Chondrocyte (in vitro differentiated cells): ENCODE data around the gene OSBPL2. TPM values are rescaled to one million over a fixed set of nuclear protein-coding genes. Genes with fewer than 3 reads are reported as not detected.

Source experiments
- DNase-seq: peaks from one replicate; pipeline ENCODE4 v3.0.0; 2021; ENCODE audit warnings: mixed read lengths, low spot score
- H3K27ac Mint-ChIP-seq: one replicate; pipeline ENCODE4 v1.8.0; 2021; ENCODE audit warnings: mild to moderate bottlenecking, moderate library complexity, mixed read lengths; ENCODE audit not compliant: unreplicated experiment
- H3K27me3 Mint-ChIP-seq: 2 replicates; pipeline ENCODE4 v1.8.0; 2021; ENCODE audit warnings: low read depth, mixed read lengths
- H3K36me3 Mint-ChIP-seq: 2 replicates; pipeline ENCODE4 v1.8.0; 2021; ENCODE audit warnings: low read depth, mixed read lengths
- H3K4me1 Mint-ChIP-seq: 2 replicates; pipeline ENCODE4 v1.8.0; 2021; ENCODE audit warnings: low read depth, mild to moderate bottlenecking, mixed read lengths
- H3K4me3 Mint-ChIP-seq: one replicate; pipeline ENCODE4 v1.8.0; 2021; ENCODE audit warnings: mild to moderate bottlenecking, moderate library complexity, mixed read lengths; ENCODE audit not compliant: unreplicated experiment
- H3K9me3 Mint-ChIP-seq: 2 replicates; pipeline ENCODE4 v1.8.0; 2021; ENCODE audit warnings: low read depth, mixed read lengths
- total RNA-seq: library from RNA; stranded (reverse); gene quantifications from 3 replicates; pipeline ENCODE4 v1.2.1, GENCODE V29; 2021
- TF ChIP-seq, protein P1 (sequence below): fragments of 200-600 bp; sonication (generic); IDR thresholded peaks from 2 replicates; pipeline ENCODE4 v1.5.0; 2021; ENCODE audit warnings: antibody characterized with exemption, mild to moderate bottlenecking, moderate library complexity

The OSBPL2 gene
- total RNA-seq, 1 donor from 2014 or later, result 48.3 TPM

DNA sequence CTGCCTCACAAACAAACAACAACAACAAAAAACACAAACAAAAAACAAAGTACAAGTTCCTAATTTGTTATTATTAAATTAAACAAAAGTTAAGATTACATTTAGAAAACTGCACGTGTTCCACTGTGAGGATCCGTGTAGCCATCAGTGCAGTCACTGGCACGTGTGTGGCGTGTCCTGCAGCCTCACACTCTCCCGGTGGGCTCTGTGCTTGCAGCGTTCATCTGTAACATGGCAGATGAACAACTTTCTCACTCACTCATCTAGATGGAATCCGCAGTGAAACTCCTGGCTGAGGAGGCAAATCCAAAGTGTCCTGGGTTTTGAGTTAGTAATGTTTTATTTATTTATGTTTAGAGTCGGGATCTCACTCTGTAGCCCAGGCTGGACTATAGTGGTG is 51.6 kb downstream of the OSBPL2 start:
- Mint-ChIP-seq H3K9me3 (no peaks in the 10 kb centered on the region), H3K4me3 (no peak overlapping the region), H3K27me3 (no peaks in the 10 kb centered on the region), H3K4me1 (no peaks in the 10 kb centered on the region), H3K27ac (no peak overlapping the region), H3K36me3 (peaks cover 18% of the 10 kb centered on the region)
- DNase-seq, result no peak
- TF ChIP-seq, protein P1, sequence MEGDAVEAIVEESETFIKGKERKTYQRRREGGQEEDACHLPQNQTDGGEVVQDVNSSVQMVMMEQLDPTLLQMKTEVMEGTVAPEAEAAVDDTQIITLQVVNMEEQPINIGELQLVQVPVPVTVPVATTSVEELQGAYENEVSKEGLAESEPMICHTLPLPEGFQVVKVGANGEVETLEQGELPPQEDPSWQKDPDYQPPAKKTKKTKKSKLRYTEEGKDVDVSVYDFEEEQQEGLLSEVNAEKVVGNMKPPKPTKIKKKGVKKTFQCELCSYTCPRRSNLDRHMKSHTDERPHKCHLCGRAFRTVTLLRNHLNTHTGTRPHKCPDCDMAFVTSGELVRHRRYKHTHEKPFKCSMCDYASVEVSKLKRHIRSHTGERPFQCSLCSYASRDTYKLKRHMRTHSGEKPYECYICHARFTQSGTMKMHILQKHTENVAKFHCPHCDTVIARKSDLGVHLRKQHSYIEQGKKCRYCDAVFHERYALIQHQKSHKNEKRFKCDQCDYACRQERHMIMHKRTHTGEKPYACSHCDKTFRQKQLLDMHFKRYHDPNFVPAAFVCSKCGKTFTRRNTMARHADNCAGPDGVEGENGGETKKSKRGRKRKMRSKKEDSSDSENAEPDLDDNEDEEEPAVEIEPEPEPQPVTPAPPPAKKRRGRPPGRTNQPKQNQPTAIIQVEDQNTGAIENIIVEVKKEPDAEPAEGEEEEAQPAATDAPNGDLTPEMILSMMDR, result no peak

- H3K36me3 Mint-ChIP-seq, result peaks cover 25% of the 10 kb centered on the region
- H3K27ac Mint-ChIP-seq, result no peak overlapping the region
- TF ChIP-seq, protein P1, result no peak
- H3K4me1 Mint-ChIP-seq, result no peaks in the 10 kb centered on the region
- DNase-seq, result no peak
- H3K27me3 Mint-ChIP-seq, result no peaks in the 10 kb centered on the region
- no peak overlapping the region for H3K4me3 Mint-ChIP-seq
- no peaks in the 10 kb centered on the region for H3K9me3 Mint-ChIP-seq
These were observed 53.1 kb downstream of the OSBPL2 start for GRCh38 chr20:62291251-62292066.

- Mint-ChIP-seq H3K27ac (no peak overlapping the region), H3K27me3 (no peaks in the 10 kb centered on the region), H3K9me3 (no peaks in the 10 kb centered on the region), H3K4me3 (no peak overlapping the region), H3K36me3 (peaks cover 22% of the 10 kb centered on the region), H3K4me1 (no peaks in the 10 kb centered on the region)
- TF ChIP-seq, protein P1, result no peak
- no peak for DNase-seq
These were observed 53.8 kb downstream of the OSBPL2 start for GRCh38 chr20:62292108-62292507.

DNA sequence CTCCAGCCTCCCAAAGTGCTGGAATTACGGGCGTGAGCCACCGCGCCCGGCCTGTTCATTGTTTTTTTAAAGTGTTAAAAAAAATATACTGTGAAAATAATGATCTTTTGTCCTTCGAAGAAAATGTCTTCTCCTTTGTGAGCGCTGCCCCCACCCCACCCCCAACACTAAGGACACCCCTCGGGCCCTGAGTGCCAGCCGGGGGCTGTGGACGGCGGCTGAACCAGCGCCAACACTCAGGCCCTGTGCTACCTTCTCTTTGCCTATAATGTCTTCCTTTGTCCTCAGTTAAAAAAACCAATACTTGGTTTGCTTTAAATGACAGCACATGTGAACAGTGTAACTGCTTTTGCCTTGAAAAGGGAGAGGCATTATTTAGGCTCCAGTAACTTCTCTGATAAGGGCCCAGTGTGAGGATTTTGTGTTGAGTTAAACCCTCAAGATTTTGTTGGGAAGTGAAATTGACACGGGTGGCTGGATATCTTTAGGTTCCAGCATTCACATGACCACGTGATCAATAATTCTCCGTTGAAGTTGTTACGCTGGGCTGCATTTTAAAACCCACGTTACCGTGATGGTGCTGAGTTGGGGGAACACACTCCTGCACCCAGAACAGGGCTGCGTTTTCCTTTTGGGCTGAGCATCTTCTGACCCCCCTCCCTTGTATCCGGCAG is 54.9 kb downstream of the OSBPL2 start:
- DNase-seq, result no peak
- Mint-ChIP-seq H3K27me3 (no peaks in the 10 kb centered on the region), H3K27ac (no peak overlapping the region), H3K4me1 (no peaks in the 10 kb centered on the region), H3K9me3 (no peaks in the 10 kb centered on the region), H3K4me3 (no peak overlapping the region), H3K36me3 (peaks cover 20% of the 10 kb centered on the region)
- TF ChIP-seq, protein P1, result no peak

GRCh38 chr20:62293946-62294345 is 55.6 kb downstream of the OSBPL2 start:
- Mint-ChIP-seq H3K9me3 (no peaks in the 10 kb centered on the region), H3K27ac (no peak overlapping the region), H3K27me3 (no peaks in the 10 kb centered on the region), H3K4me1 (no peaks in the 10 kb centered on the region), H3K4me3 (no peak overlapping the region), H3K36me3 (peaks cover 18% of the 10 kb centered on the region)
- DNase-seq, result no peak
- TF ChIP-seq, protein P1, result no peak
